Endometrial microvascular endothelial cells (primary cell): ENCODE data around the gene STK24. TPM values are rescaled to one million over a fixed set of nuclear protein-coding genes. Genes with fewer than 3 reads are reported as not detected.
"Not testable (repeated sequence)": the region's sequence is repeated elsewhere in the genome, so short reads cannot be mapped to it uniquely, and the experiment has no call there.

Experiments used
- in situ Hi-C: cut with HindIII; loops from 2 replicates; pipeline ENCODE4 v1.10.0; 2017; ENCODE audit warnings: low sequenced_read_pairs, low pct_unique_long_range_greater_than_20kb; ENCODE audit errors: inconsistent ontology term
- total RNA-seq: library from RNA; depleted of rRNA; stranded (reverse); fragments of >200 nt; gene quantifications from one replicate; pipeline ENCODE4 v1.2.3, GENCODE V29; 2015; ENCODE audit errors: inconsistent ontology term

The STK24 gene
- total RNA-seq, 1 donor from 2014 or later: 93.2 TPM

GRCh38 chr13:98585398-98585754 is 8.5 kb upstream of the STK24 start:
- in situ Hi-C loops: no loop called here

GRCh38 chr13:98584668-98585397 is 7.9 kb upstream of the STK24 start:
- in situ Hi-C loops: no loop called here

DNA sequence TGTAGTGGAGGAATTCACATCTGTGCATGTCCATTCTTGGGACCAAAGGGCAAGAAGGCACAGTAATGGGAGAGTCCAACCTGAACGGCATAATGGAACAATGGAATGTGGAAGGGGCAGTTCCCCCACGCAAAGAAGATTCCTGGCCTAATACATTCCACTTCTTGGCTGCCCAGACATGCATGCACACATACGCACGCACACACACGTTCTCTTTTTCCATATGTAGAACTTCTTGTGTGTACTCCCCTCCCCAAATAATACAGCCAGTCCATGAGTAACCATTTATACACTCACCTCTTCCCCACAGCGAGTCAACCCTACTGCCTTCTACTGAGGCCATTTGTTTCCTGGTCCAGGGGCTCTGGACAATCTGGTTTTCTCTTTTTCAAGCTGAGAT is 6.0 kb upstream of the STK24 start:
- in situ Hi-C loops: no loop called here

DNA sequence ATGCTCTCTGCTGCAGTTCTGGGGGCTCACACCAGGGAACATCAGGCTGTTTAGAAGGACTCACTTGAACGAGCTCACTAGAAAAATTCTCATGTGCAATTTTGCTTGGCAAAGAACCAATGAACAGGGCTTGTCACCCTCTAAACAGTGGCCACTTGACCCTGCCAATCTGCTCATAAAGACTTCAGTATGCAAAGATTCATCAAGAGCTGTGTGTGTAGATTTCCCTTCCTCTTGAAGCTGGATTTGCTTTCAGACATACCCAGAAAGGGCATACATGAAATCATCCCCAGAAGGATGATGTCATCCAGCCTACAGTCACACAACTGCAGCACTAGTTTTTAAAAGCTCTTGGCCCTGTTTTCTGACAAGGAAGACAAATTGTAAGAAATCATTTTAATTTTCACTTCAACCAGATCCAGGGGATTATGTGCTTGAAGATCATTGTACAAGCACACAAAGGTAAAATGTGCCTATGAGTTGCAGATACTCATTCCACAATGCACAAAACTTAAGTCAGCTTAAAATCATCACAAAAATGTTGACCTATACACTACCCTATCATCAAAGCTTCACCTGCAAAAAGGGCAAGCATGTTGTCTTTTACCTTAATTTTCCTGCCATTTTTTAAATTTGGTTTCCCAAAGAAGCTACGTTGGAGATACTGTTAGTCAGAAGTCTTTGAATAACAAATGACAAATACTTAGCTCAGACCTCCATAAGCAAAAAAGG is 5.2 kb upstream of the STK24 start:
- in situ Hi-C loops: no loop called here

GRCh38 chr13:98581381-98581780 is 4.5 kb upstream of the STK24 start:
- in situ Hi-C loops: no loop called here

- in situ Hi-C loops: no loop called here
Measured at GRCh38 chr13:98580420-98580819, 3.5 kb upstream of the STK24 start.

- in situ Hi-C loops: no loop called here
Measured at GRCh38 chr13:98577836-98578285, 954 bp upstream of the STK24 start.

GRCh38 chr13:98576200-98576945 is 534 bp downstream of the STK24 start:
- in situ Hi-C loops: no loop called here

- in situ Hi-C loops: no loop called here
Measured at GRCh38 chr13:98575904-98576199, 1.1 kb downstream of the STK24 start.

DNA sequence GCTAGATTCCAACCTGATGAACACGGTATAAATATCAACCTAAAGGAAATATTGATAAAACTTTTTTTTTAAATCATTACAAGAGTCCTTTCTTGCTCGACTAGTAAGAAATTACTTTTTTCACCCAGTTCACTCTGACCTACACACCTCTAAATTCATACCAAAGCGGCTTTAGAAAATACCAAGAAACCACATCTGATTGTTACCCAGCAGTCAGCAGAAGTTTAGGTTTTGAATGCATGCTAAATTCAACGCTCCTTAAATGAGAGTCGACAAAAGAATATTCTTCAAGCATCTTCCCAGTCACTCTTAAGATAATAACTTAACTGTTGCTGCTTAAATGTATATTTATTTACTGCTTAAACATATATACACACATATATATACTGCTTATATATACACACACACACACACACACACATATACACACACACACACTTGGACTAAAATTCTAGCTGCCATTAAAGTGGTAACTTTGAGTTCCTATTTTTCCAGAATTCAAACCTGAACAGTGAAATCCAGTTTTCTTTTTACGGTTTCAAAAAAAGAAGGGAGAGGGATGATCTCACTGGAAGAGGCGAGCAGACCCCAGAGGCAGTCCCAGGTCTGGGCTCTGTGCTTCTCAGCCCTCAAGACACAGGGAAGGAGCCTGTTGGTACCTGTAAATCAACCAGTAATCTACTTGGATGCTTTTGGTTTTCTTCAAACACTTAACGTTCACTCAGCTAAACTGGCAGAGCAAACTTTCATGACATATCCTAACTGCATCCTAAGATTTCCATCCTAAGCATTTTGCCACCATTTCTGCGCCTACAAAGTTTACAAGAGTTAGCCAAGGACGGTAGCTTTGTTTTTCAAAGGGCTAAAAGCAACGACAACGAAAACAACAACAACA is 1.7 kb downstream of the STK24 start:
- in situ Hi-C loops: no loop called here

DNA sequence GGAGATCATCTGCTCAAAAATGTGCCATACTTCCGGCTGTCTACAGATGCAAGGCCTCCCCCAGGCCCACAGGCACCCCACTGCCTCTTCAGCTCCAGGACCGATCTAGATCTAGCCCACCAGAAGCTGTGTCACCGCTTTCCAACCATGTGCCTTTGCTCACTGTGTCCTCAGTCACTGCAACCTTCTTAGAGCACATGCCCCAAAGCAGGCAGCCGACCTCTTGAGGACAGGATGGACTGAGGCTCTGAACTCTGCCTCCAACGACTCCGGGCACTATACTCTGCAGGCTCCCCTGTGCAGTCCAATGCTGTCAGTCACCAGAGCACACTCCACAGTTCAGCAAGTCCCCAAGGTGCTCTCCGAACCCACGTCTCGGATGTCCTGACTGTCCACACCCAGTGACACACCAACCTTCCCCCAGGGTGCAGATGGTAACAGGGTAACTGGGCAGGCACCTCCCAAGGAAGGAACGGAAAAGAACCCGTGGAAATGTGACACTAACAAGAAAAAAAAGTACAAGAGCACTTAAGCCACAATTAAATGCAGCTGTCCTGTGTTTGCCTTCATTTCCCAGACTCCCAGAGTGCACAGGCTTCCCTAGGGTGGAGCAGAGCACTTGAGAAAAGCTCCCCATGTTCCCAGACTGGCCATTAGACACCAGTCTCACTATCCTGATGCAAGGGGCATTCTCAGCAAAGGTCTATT is 4.8 kb downstream of the STK24 start:
- in situ Hi-C loops: no loop called here

- in situ Hi-C loops: no loop called here
Measured at GRCh38 chr13:98570929-98571372, 6.0 kb downstream of the STK24 start.

- in situ Hi-C loops: not testable (repeated sequence)
Measured at GRCh38 chr13:98569494-98570367, 7.2 kb downstream of the STK24 start.

DNA sequence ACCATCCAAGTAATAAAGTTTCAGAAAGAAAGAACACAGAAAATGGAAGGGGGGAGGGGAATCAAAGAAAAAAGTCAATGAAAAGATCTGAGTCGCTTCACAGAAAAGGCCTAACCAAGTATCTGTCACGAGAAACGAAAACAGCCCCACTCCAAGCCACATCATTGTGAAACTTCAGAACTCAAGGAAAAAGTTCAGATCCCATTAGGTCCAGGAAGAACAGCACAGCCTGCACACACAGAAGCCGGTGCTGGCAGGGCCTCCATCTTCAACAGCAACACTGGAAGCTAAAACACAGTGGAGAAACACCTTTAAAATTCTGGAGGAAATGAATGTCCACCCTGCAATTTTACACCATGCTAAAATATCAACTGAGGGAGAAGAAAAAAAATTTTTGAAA is 8.0 kb downstream of the STK24 start:
- in situ Hi-C loops: no loop called here

GRCh38 chr13:98567140-98567539 is 9.8 kb downstream of the STK24 start:
- in situ Hi-C loops: no loop called here

DNA sequence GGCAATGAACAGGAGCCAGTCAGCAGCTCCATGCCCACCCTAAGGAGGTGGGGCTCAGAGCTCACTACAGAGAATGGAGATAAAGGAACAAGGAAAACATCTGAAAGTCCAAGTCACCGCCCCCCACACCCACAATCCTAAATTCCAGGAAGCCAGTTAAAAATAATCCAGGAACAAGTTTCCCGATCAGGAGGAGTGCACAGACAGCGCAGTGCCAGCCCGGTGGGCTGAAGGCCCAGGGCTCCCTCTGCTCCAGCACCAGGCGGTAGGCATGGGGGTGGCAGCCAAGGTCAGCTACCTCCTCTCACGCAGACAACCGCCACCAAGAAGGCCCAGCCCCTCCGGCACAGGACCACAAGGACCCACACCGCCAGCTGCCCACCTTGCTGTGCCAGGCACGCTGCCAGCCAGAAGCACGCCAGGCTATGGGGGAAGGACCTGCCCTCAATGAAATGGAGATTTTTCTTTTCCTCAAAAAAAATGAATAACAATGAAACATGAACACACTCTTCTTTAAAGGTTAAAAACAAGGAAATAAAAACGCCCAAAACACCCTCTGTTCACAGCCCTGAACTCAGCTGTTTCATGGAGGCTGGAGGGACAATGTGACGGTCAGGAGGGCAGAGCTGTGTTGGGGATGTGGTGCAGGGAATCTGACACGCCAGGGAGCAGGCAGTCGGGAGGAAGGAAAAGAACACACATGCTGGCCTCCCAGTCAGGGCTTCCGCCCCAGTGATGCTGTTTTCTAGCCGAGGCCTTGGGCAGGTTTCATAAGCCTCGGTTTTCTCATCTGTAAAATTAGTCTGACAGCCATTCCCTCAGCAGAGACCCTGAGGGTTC is 11.0 kb downstream of the STK24 start:
- in situ Hi-C loops: no loop called here

DNA sequence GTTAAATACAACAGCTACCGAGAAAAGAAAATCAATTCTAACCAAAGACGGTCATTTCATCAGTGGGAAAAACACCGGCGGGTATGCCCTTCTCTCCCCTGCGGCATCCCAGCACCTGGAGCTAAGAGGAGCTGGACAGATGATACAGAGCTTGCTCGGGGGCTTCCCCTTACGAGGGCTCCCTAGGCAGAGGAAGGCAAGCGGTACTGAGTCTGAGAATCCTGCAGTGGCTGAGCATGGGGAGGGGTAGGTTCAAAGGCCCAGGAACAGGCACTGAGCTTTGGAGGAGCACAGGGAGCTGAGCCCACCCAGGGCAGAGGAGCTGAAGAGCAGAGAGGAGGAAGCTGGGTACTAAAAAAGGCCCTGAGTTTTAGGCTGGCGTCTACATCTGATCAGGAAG is 12.7 kb downstream of the STK24 start:
- in situ Hi-C loops: no loop called here
